A549 (cell line): Measurements from ENCODE around the gene APRT. TPM values are rescaled to one million over a fixed set of nuclear protein-coding genes. Genes with fewer than 3 reads are reported as not detected.

Experiments used
- ATAC-seq, 2 experiments: fragments of 200-7000 bp in 1 of 2; fragments of >200 bp in 1 of 2; cut with Nextera tagmentation in 1 of 2; cut with Tn5 transposase in 1 of 2; 3 replicates each; pipeline versions ENCODE4 v1.8.0 to v1.9.1; 2018 to 2020; ENCODE audit warnings: mild to moderate bottlenecking in 1 of 2, moderate library complexity in 1 of 2
- CTCF ChIA-PET: fragments of 300-600 bp; sonication (Branson Sonifier 250); formaldehyde crosslinking; extraction: SDS; loops from one replicate; lab custom pipeline; 2021; ENCODE audit warnings: antibody characterized with exemption, inconsistent platforms; lab: Yijun Ruan, JAX
- POLR2A ChIA-PET: fragments of 350-600 bp; formaldehyde crosslinking; extraction: SDS; loops from one replicate; lab custom pipeline; 2021; ENCODE audit warnings: antibody characterized with exemption, inconsistent platforms; lab: Yijun Ruan, JAX
- DNase-seq, 2 experiments: peaks; one replicate each; pipeline versions ENCODE4 v3.0.0 to v3.0.0-alpha.2; 2011 to 2016; ENCODE audit warnings: low read depth in 1 of 2, low spot score in 1 of 2
- FAIRE-seq: peaks from 2 replicates; lab custom pipeline; 2011; peaks lifted over from hg19 to GRCh38; lab: Jason Lieb, UNC
- H3K27ac ChIP-seq, 2 experiments: fragments of >200 bp; sonication (Bioruptor Twin); formaldehyde crosslinking; 3 replicates each; pipeline ENCODE4 v1.5.1; 2016 to 2017
- H3K4me1 ChIP-seq: fragments of >200 bp; sonication (Bioruptor Twin); formaldehyde crosslinking; 3 replicates; pipeline ENCODE4 v1.6.1; 2016
- H3K4me2 ChIP-seq: fragments of >200 bp; sonication (Bioruptor Twin); formaldehyde crosslinking; 3 replicates; pipeline ENCODE4 v1.6.1; 2016
- H3K4me3 ChIP-seq: fragments of >200 bp; sonication (Bioruptor Twin); formaldehyde crosslinking; 3 replicates; pipeline ENCODE4 v1.5.1; 2016
- H3K9me3 ChIP-seq: fragments of >200 bp; sonication (Bioruptor Twin); formaldehyde crosslinking; 3 replicates; pipeline ENCODE4 v1.6.1; 2016
- BCL3 ChIP-seq: fragments of >200 bp; sonication (Bioruptor Twin); formaldehyde crosslinking; IDR thresholded peaks from 3 replicates; pipeline ENCODE4 v1.6.1; 2016
- CBX2 ChIP-seq: fragments of 200-600 bp; sonication (generic); IDR thresholded peaks from 2 replicates; pipeline ENCODE4 v1.6.1; 2016; ENCODE audit warnings: low read depth, mild to moderate bottlenecking, borderline replicate concordance
- CHD2 ChIP-seq: fragments of 150-350 bp; IDR thresholded peaks from 2 replicates; pipeline ENCODE4 v1.6.1; 2014; ENCODE audit warnings: low read length; ENCODE audit not compliant: partially characterized antibody
- CHD4 ChIP-seq: fragments of 200-600 bp; sonication (generic); IDR thresholded peaks from 2 replicates; pipeline ENCODE4 v1.6.1; 2016; ENCODE audit warnings: antibody characterized with exemption, mild to moderate bottlenecking, borderline replicate concordance
- EHMT2 ChIP-seq: fragments of 200-600 bp; sonication (generic); IDR thresholded peaks from 2 replicates; pipeline ENCODE4 v1.6.1; 2016; ENCODE audit warnings: antibody characterized with exemption, low read depth, mild to moderate bottlenecking, moderate library complexity
- HDAC2 ChIP-seq: fragments of 200-600 bp; sonication (generic); IDR thresholded peaks from 2 replicates; pipeline ENCODE4 v1.6.1; 2016
- HEYL ChIP-seq: fragments of 250-450 bp; sonication (Bioruptor Pico); IDR thresholded peaks from 2 replicates; pipeline ENCODE4 v1.8.0; 2021; ENCODE audit warnings: mild to moderate bottlenecking, moderate library complexity
- HOXB13 ChIP-seq: fragments of 250-450 bp; sonication (Bioruptor Pico); IDR thresholded peaks from 2 replicates; pipeline ENCODE4 v1.5.0; 2020; ENCODE audit warnings: low read depth, mild to moderate bottlenecking, moderate library complexity
- HOXB5 ChIP-seq: fragments of 250-450 bp; sonication (Bioruptor Pico); IDR thresholded peaks from 2 replicates; pipeline ENCODE4 v1.5.0; 2020; ENCODE audit warnings: mild to moderate bottlenecking, moderate library complexity
- JUN ChIP-seq, 2 experiments: fragments of >200 bp; sonication (Bioruptor Twin); formaldehyde crosslinking; IDR thresholded peaks; 2 replicates in 1 of 2; 3 replicates in 1 of 2; pipeline ENCODE4 v1.6.1; 2016 to 2017
- JUNB ChIP-seq: fragments of >200 bp; sonication (Bioruptor Twin); formaldehyde crosslinking; IDR thresholded peaks from 2 replicates; pipeline ENCODE4 v1.6.1; 2016
- KDM5A ChIP-seq: fragments of 200-600 bp; sonication (generic); IDR thresholded peaks from 2 replicates; pipeline ENCODE4 v1.6.1; 2016; ENCODE audit warnings: antibody characterized with exemption, mild to moderate bottlenecking
- NFE2L2 ChIP-seq: fragments of 150-350 bp; conservative IDR thresholded peaks from 2 replicates; pipeline ENCODE4 v1.6.1; 2014; ENCODE audit warnings: low read length
- NPAS2 ChIP-seq: fragments of 250-450 bp; sonication (Bioruptor Pico); IDR thresholded peaks from 2 replicates; pipeline ENCODE4 v1.8.0; 2022; ENCODE audit warnings: mild to moderate bottlenecking, moderate library complexity, borderline replicate concordance
- NR3C1 ChIP-seq: fragments of >200 bp; sonication (Bioruptor Twin); formaldehyde crosslinking; IDR thresholded peaks from 3 replicates; pipeline ENCODE4 v1.6.1; 2017
- PBX3 ChIP-seq: IDR thresholded peaks from 2 replicates; pipeline ENCODE4 v1.6.1; 2012
- PHF8 ChIP-seq: fragments of 200-600 bp; sonication (generic); IDR thresholded peaks from 2 replicates; pipeline ENCODE4 v1.6.1; 2016; ENCODE audit warnings: low read depth, mild to moderate bottlenecking, antibody characterized with exemption, moderate library complexity, borderline replicate concordance
- POLR2AphosphoS2 ChIP-seq: conservative IDR thresholded peaks from 2 replicates; pipeline ENCODE4 v1.6.1; 2012; ENCODE audit warnings: low read length, improper control_type of control experiment, inconsistent platforms
- RCOR1 ChIP-seq: fragments of 150-350 bp; IDR thresholded peaks from 2 replicates; pipeline ENCODE4 v1.6.1; 2014; ENCODE audit warnings: antibody characterized with exemption, low read length, low read depth
- SMC3 ChIP-seq: fragments of >200 bp; sonication (Bioruptor Twin); formaldehyde crosslinking; IDR thresholded peaks from 3 replicates; pipeline ENCODE4 v1.6.1; 2018; ENCODE audit warnings: inconsistent platforms
- TP53 ChIP-seq: fragments of 250-450 bp; sonication (Bioruptor Pico); IDR thresholded peaks from 2 replicates; pipeline ENCODE4 v1.5.0; 2021; ENCODE audit warnings: mild to moderate bottlenecking, moderate library complexity
- ZSCAN20 ChIP-seq: fragments of 250-450 bp; sonication (Bioruptor Pico); IDR thresholded peaks from 2 replicates; pipeline ENCODE4 v1.8.0; 2022; ENCODE audit warnings: mild to moderate bottlenecking, moderate library complexity
- WGBS: methylation state at CpG from one replicate; pipeline ENCODE4 v1.1.6; 2017; ENCODE audit errors: missing lambda C conversion rate; 5-methylcytosine and 5-hydroxymethylcytosine counted together
- polyA plus RNA-seq, 4 experiments: library from polyadenylated mRNA; depleted of rRNA in 3 of 4; stranded (reverse); fragments of >200 nt; fragmentation: RNase III in 1 of 4; extraction: RNeasy Plus Mini Kit Qiagen cat#74134 plus additional on column Dnase treatment in 1 of 4; gene quantifications; 2 replicates in 3 of 4; 3 replicates in 1 of 4; pipeline ENCODE4 v1.2.3, GENCODE V29; 2011 to 2017
- TF ChIP-seq, protein P1 (sequence below): fragments of 450-650 bp; IDR thresholded peaks from 2 replicates; pipeline ENCODE4 v1.6.1; 2014; ENCODE audit warnings: antibody characterized with exemption

Gene APRT
- polyA plus RNA-seq, 2 of the 4 experiments (the other 2 are of a cell fraction) = 115 to 258 TPM

GRCh38 chr16:88835818-88836217 is 24.1 kb upstream of the APRT start:
- no peak overlapping the region for H3K4me3 ChIP-seq
- H3K9me3 ChIP-seq = no peaks in the 10 kb centered on the region
- ChIA-PET CTCF (interaction anchor here (0.7 to 1.0 kb wide), 2 partner anchors 19 to 150 kb away, joined by 3 read pairs; no protein-coding TSS in a partner anchor), POLR2A (no interaction called here)
- DNase-seq (no peak), ATAC-seq (no peak), FAIRE-seq (no peak)
- no peaks in the 10 kb centered on the region for H3K4me1 ChIP-seq
- WGBS = 93% methylated on average over 21 of the region's 33 CpGs
- H3K4me2 ChIP-seq = no peak overlapping the region
- TF ChIP-seq CBX2 = no peak
- H3K27ac ChIP-seq = no peak overlapping the region

- ATAC-seq (no peak), DNase-seq (no peak), FAIRE-seq (no peak)
- ChIA-PET CTCF (interaction anchor here (0.7 to 1.0 kb wide), 2 partner anchors 10 to 19 kb away, joined by 3 read pairs; no protein-coding TSS in a partner anchor), POLR2A (no interaction called here)
- H3K9me3 ChIP-seq = no peaks in the 10 kb centered on the region
- WGBS = 90% methylated on average over 11 of the region's 11 CpGs
- TF ChIP-seq NFE2L2 (no peak), JUNB (no peak), HEYL (CRISPR knock-in tag) (no peak), HOXB13 (CRISPR knock-in tag) (no peak), PHF8 (no peak), ZSCAN20 (CRISPR knock-in tag) (no peak), NPAS2 (CRISPR knock-in tag) (no peak)
- no peak overlapping the region for H3K4me2 ChIP-seq
- no peak overlapping the region for H3K4me3 ChIP-seq
- H3K4me1 ChIP-seq = no peaks in the 10 kb centered on the region
- no peak overlapping the region for H3K27ac ChIP-seq
These were observed 23.7 kb upstream of the APRT start for GRCh38 chr16:88835383-88835782.

GRCh38 chr16:88834670-88835069 is 22.9 kb upstream of the APRT start:
- Histone ChIP-seq H3K4me3 (no peak overlapping the region), H3K27ac (no peak overlapping the region), H3K4me2 (no peak overlapping the region), H3K9me3 (no peaks in the 10 kb centered on the region), H3K4me1 (no peaks in the 10 kb centered on the region)
- TF ChIP-seq HOXB13 (CRISPR knock-in tag) (no peak), EHMT2 (no peak), TP53 (CRISPR knock-in tag) (no peak), PBX3 (no peak), HDAC2 (no peak), ZSCAN20 (CRISPR knock-in tag) (no peak), RCOR1 (no peak), JUN (IDR thresholded peaks at IDR 0.05) (no peak), CHD2 (no peak), CBX2 (no peak), HOXB5 (no peak), KDM5A (no peak), CHD4 (no peak), BCL3 (no peak), NR3C1 (no peak), POLR2AphosphoS2 (no peak), SMC3 (no peak)
- TF ChIP-seq, protein P1, sequence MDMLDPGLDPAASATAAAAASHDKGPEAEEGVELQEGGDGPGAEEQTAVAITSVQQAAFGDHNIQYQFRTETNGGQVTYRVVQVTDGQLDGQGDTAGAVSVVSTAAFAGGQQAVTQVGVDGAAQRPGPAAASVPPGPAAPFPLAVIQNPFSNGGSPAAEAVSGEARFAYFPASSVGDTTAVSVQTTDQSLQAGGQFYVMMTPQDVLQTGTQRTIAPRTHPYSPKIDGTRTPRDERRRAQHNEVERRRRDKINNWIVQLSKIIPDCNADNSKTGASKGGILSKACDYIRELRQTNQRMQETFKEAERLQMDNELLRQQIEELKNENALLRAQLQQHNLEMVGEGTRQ = no peak
- no peak for ATAC-seq
- no peak for FAIRE-seq
- DNase-seq = no peak
- 92% methylated on average over 10 of the region's 13 CpGs for WGBS
- POLR2A ChIA-PET = no interaction called here
- CTCF ChIA-PET = interaction anchor here (0.8 to 1.0 kb wide), 2 partner anchors 18 to 332 kb away, joined by 3 read pairs; no protein-coding TSS in a partner anchor
